Skeletal muscle cell (primary cell): ENCODE results near the gene NSF.
"Not testable (repeated sequence)": the region's sequence is repeated elsewhere in the genome, so short reads cannot be mapped to it uniquely, and the experiment has no call there.

Source experiments
- DNase-seq: peaks from one replicate; pipeline ENCODE4 v3.0.0-alpha.2; 2010; ENCODE audit warnings: low read depth
- H3K4me3 ChIP-seq: 2 replicates; pipeline ENCODE4 v1.5.1; 2011; ENCODE audit warnings: low read depth, mild to moderate bottlenecking, control low read depth, low read length, moderate library complexity

The NSF gene

GRCh38 chr17:46624726-46625125 lies 34.3 kb downstream of the NSF start:
- not testable (repeated sequence) for DNase-seq, H3K4me3 ChIP-seq

- H3K4me3 ChIP-seq, DNase-seq: not testable (repeated sequence)
Measured at GRCh38 chr17:46627452-46627851, 37.0 kb downstream of the NSF start.

DNA sequence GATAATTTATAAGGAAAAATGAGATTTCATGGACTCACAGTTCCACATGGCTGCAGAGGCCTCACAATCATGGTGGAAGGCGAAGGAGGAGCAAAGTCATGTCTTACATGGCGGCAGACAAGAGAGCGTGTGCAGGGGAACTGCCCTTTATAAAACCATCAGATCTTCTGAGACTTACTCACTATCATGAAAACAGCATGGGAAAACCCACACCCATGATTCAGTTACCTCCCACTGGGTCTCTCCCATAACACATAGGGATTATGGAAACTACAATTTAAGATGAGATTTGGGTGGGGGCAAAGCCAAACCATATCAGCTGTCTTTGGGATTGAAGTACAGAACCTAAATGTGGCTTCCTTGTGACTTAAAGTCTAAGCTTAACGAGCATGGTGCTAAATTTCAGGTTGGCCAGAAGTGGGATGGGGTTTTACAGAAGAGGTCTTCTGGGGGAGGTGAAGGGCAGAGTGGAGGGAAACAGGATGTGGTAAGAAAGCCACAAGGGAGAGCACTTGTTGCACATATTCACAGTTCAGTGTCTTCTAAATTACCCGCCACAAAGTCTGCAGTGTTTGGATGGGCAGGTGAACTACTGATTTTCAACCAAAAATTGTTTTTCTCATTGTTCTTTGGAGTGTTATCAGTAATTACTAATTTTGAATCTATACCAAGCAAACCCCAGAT lies 38.4 kb downstream of the NSF start:
- not testable (repeated sequence) for DNase-seq, H3K4me3 ChIP-seq

- not testable (repeated sequence) for H3K4me3 ChIP-seq, DNase-seq
Measured at GRCh38 chr17:46632146-46632545, 41.7 kb downstream of the NSF start.

- not testable (repeated sequence) for DNase-seq, H3K4me3 ChIP-seq
Measured at GRCh38 chr17:46634844-46635243, 44.4 kb downstream of the NSF start.

GRCh38 chr17:46641861-46642656 lies 51.6 kb downstream of the NSF start:
- not testable (repeated sequence) for DNase-seq, H3K4me3 ChIP-seq

DNA sequence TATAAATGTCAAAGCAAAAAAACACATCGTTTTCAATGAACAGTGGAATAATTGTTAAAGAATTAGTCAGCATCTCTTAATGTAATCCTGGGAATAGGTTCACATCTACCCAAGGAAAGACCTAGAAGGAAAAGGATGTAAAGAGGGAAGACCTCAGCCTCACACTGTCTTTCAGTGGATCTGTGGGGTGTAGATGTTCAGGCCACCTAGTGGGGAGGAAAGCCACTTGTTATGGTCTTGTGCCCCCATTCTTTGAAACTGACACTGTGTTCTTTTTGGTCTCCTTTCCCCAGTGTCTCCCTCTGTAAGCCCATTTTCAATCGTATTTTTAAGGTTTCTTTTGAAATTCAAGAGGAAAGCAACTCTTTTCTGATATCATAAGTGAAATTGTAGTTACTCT lies 56.8 kb downstream of the NSF start:
- not testable (repeated sequence) for H3K4me3 ChIP-seq, DNase-seq

DNA sequence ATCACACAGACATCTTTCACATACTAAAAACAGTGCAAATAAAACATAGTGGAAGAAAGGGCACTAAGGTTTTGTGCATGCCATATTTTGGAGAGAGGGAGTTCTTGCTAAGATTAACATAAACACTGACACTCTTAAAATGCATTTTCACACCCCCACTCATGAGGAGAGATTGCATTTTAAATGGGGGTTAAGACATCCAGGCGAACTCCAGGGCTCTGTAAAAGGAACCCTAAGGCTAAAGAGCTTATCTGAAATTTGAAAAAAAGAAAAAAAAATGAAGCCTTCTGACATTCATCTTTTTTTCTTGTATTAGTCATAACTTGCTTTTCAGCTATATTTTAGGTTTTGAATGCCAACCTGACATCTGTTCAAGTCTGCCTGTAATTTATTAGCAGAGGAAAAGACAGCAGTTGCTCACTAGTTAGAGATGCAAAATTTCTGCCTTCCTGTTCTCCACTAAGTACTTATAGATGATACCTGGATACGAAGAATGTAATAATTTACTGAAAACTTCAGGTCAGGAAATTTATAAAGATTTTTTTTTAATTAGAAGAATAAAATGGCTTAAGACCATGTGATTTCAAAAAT lies 57.3 kb downstream of the NSF start:
- DNase-seq, H3K4me3 ChIP-seq: not testable (repeated sequence)

GRCh38 chr17:46649246-46649645 lies 58.8 kb downstream of the NSF start:
- not testable (repeated sequence) for H3K4me3 ChIP-seq, DNase-seq

- H3K4me3 ChIP-seq, DNase-seq: not testable (repeated sequence)
Measured at GRCh38 chr17:46652024-46652643, 61.7 kb downstream of the NSF start.

DNA sequence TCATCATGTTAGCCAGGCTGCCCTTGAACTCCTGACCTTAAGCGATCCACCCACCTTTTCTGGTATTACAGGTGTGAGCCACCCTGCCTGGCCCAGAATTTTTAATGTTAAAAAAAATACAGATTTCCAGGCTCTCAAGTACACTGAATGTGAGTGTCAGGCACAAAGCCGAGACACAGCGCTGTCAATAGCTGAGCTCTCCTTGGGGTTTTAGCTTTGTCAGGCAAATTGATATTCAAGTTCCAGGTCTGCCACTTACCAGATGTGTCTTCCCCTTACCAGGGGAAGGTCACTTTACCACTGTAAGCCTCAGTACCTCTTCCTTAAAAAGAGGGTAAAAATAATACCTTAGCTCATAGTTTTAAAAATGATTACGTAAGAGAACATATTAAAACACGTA lies 67.8 kb downstream of the NSF start:
- DNase-seq: not testable (repeated sequence)

GRCh38 chr17:46659702-46660101 lies 69.2 kb downstream of the NSF start:
- H3K4me3 ChIP-seq, DNase-seq: not testable (repeated sequence)

More for the DNA sequence above, 67.8 kb downstream of the NSF start:
- H3K4me3 ChIP-seq: not testable (repeated sequence)

GRCh38 chr17:46663123-46663522 lies 72.7 kb downstream of the NSF start:
- not testable (repeated sequence) for H3K4me3 ChIP-seq, DNase-seq

GRCh38 chr17:46663552-46663951 lies 73.1 kb downstream of the NSF start:
- not testable (repeated sequence) for DNase-seq, H3K4me3 ChIP-seq

GRCh38 chr17:46665969-46666368 lies 75.5 kb downstream of the NSF start:
- not testable (repeated sequence) for DNase-seq, H3K4me3 ChIP-seq

DNA sequence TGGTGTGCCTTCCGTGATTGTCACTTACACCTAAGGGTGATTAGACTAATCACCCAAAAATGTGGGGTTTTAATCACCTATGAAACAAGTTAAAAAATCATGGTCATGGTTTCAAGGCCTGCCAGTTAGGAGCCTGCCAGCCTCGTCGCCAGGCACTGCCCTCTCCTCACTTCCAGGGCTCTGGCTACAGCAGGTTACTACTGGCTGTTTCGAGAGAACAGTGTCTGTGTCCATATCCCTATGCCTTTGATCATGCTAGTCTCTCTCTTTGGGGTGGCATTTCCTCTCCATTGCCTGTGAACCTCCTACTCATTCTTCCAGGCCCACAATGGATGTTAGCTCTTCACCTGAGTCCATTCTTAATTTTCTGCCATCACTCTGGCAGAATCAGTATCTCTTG lies 80.3 kb downstream of the NSF start:
- not testable (repeated sequence) for DNase-seq, H3K4me3 ChIP-seq

DNA sequence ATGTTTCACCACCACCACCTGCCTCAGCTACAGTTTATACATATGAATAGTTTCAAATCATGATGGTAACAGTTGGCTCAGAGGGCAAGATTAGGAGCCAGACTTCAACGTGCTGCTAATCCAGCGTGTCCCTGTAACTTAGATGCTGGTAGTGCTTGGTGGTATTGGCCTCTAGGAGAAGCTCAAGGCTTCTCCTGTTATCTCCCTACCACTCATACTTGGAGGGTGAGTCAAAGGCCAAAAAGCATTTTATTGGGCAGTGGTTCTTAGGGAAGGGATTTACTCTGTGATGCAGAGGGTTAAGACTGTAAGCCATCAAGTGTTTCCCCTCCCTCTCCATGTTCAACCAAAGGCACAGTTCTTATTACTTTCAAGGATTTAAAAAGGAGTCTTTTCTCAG lies 82.3 kb downstream of the NSF start:
- not testable (repeated sequence) for H3K4me3 ChIP-seq, DNase-seq

GRCh38 chr17:46677819-46678218 lies 87.3 kb downstream of the NSF start:
- DNase-seq, H3K4me3 ChIP-seq: not testable (repeated sequence)

DNA sequence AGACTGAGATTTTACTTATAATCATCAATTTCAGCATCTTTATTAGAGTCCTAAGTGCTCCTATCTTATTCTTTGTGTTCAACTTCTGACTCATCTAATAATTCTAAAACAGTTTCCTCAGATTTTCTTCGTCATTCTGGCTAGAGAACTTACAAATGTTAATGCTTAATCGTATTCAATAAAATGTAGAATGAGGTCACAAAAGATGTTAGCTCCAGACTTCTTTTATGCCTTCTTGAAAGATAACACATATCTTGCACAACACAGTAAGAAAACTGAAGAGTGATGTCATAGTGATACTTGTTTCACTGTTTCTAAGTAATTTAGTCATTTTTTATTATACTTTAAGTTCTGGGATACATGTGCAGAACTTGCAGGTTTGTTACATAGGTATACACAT lies 93.2 kb downstream of the NSF start:
- not testable (repeated sequence) for H3K4me3 ChIP-seq, DNase-seq

DNA sequence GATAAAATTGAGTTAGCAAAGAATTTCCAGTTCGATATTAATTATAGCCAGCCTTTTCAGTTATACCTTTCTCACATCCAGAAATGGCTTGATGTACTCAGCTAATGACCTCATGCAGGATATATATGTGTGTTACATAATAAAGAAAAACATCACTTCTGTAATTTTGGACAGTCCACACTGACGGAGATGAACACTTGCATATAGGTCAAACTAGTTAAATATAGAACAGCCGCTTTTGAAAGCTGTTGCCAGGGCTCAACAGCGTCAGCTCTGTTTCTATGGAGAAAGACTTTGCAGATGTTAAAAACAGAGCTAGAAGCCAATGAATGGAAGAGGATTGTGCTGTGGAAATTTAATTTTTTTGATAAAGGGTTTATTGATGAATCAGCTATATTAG lies 94.8 kb downstream of the NSF start:
- H3K4me3 ChIP-seq, DNase-seq: not testable (repeated sequence)
